ENCODE data around the gene ALDH3B2. TPM values are rescaled to one million over a fixed set of nuclear protein-coding genes. Genes with fewer than 3 reads are reported as not detected.

Gene ALDH3B2
- total and polyA plus RNA-seq, 2 donors (not counting 1 experiment from before 2014, with no cell fraction given), result 0.09 TPM; not detected in 1

- no peaks in the 10 kb centered on the region for H3K79me2 ChIP-seq (ENCODE audit: control insufficient read depth, insufficient read depth, low read length)
- no peak overlapping the region for H3K27ac Mint-ChIP-seq
- H3K27me3 Mint-ChIP-seq, result peaks cover 22% of the 10 kb centered on the region
- H3K4me1 ChIP-seq (ENCODE audit: control insufficient read depth in 2 of 2, insufficient read depth in 2 of 2, low read length in 2 of 2), result no peaks in the 10 kb centered on the region
- DNase-seq, result no peak
- no peak overlapping the region for H3K27ac ChIP-seq (ENCODE audit: low read length in 2 of 2)
- no peak overlapping the region for H2AFZ ChIP-seq (ENCODE audit: insufficient read depth, low read depth, low read length, poor library complexity, severe bottlenecking)
- no peaks in the 10 kb centered on the region for H4K20me1 ChIP-seq (ENCODE audit: control insufficient read depth, insufficient read depth, low read length, poor library complexity, severe bottlenecking)
- H3K9me3 ChIP-seq (ENCODE audit: control extremely low read depth in 1 of 3, control insufficient read depth in 2 of 3, insufficient read depth in 1 of 3, low read length in 2 of 3), result peaks cover 0 to under 1% (median 0%) of the 10 kb centered on the region in 3 donors
- TF ChIP-seq EZH2 (IDR thresholded peaks at IDR 0.05; ENCODE audit: borderline replicate concordance, insufficient read depth, low read depth, low read length, poor library complexity, severe bottlenecking), result no peak
- TF ChIP-seq CTCF (IDR thresholded peaks at IDR 0.05), result no peak
- ChIA-PET CTCF (no interaction called here), POLR2A (no interaction called here)
- H3K27me3 ChIP-seq (replicated peaks in 1 of 4; ENCODE audit: control extremely low read depth in 1 of 4, control insufficient read depth in 3 of 4, insufficient read depth in 4 of 4, low read length in 3 of 4), result peaks cover 0 to 6% (median 0%) of the 10 kb centered on the region in 4 experiments
- WGBS (ENCODE audit: insufficient coverage), result 100% methylated on average over 1 of the region's 3 CpGs
- ATAC-seq (ENCODE audit: low read depth), result no peak
- no peaks in the 10 kb centered on the region for H3K36me3 ChIP-seq (replicated peaks in 1 of 2; ENCODE audit: control extremely low read depth in 1 of 2, control insufficient read depth in 1 of 2, extremely low read depth in 1 of 2, insufficient read depth in 2 of 2, low read length in 1 of 2)
- H3K4me2 ChIP-seq (replicated peaks; ENCODE audit: low read depth, low read length, poor library complexity, severe bottlenecking), result no peak overlapping the region
- H3K4me1 Mint-ChIP-seq, result no peaks in the 10 kb centered on the region
- no peak overlapping the region for H3K9ac ChIP-seq (ENCODE audit: low read length)
- no peaks in the 10 kb centered on the region for H3K9me3 Mint-ChIP-seq (ENCODE audit: insufficient read depth)
- no peak overlapping the region for H3K4me3 ChIP-seq (ENCODE audit: control extremely low read depth in 1 of 5, extremely low read depth in 1 of 5, insufficient read depth in 1 of 5, low read depth in 2 of 5, low read length in 4 of 5)
- intact Hi-C loops (cut with micrococcal nuclease), result no loop called here
- H3K4me3 Mint-ChIP-seq, result no peak overlapping the region
Measured at GRCh38 chr11:67705264-67705663, 30.8 kb upstream of the ALDH3B2 start.

GRCh38 chr11:67704524-67704923 is 30.1 kb upstream of the ALDH3B2 start:
- Mint-ChIP-seq H3K4me1 (no peaks in the 10 kb centered on the region), H3K27me3 (peaks cover 26% of the 10 kb centered on the region)

More at GRCh38 chr11:67704524-67704923, 30.1 kb upstream of the ALDH3B2 start:
- intact Hi-C loops (cut with micrococcal nuclease), result no loop called here
- Histone ChIP-seq H3K4me1 (ENCODE audit: control insufficient read depth in 2 of 2, insufficient read depth in 2 of 2, low read length in 2 of 2) (no peaks in the 10 kb centered on the region), H2AFZ (ENCODE audit: insufficient read depth, low read depth, low read length, poor library complexity, severe bottlenecking) (no peak overlapping the region), H3K9me3 (ENCODE audit: control extremely low read depth in 1 of 3, control insufficient read depth in 2 of 3, insufficient read depth in 1 of 3, low read length in 2 of 3) (peaks cover 0 to 4% (median 0%) of the 10 kb centered on the region in 3 donors), H3K79me2 (ENCODE audit: control insufficient read depth, insufficient read depth, low read length) (no peaks in the 10 kb centered on the region), H3K27ac (ENCODE audit: low read length in 2 of 2) (no peak overlapping the region), H4K20me1 (ENCODE audit: control insufficient read depth, insufficient read depth, low read length, poor library complexity, severe bottlenecking) (no peaks in the 10 kb centered on the region), H3K36me3 (replicated peaks in 1 of 2; ENCODE audit: control extremely low read depth in 1 of 2, control insufficient read depth in 1 of 2, extremely low read depth in 1 of 2, insufficient read depth in 2 of 2, low read length in 1 of 2) (no peaks in the 10 kb centered on the region), H3K27me3 (replicated peaks in 1 of 4; ENCODE audit: control extremely low read depth in 1 of 4, control insufficient read depth in 3 of 4, insufficient read depth in 4 of 4, low read length in 3 of 4) (peaks cover 0 to 6% (median 0%) of the 10 kb centered on the region in 4 experiments), H3K4me3 (ENCODE audit: control extremely low read depth in 1 of 5, extremely low read depth in 1 of 5, insufficient read depth in 1 of 5, low read depth in 2 of 5, low read length in 4 of 5) (no peak overlapping the region), H3K4me2 (replicated peaks; ENCODE audit: low read depth, low read length, poor library complexity, severe bottlenecking) (no peak overlapping the region), H3K9ac (ENCODE audit: low read length) (no peak overlapping the region)
- TF ChIP-seq EZH2 (IDR thresholded peaks at IDR 0.05; ENCODE audit: borderline replicate concordance, insufficient read depth, low read depth, low read length, poor library complexity, severe bottlenecking) (no peak), CTCF (IDR thresholded peaks at IDR 0.05) (no peak)
- no peak overlapping the region for H3K27ac Mint-ChIP-seq
- ChIA-PET CTCF (no interaction called here), POLR2A (no interaction called here)
- H3K4me3 Mint-ChIP-seq, result no peak overlapping the region
- DNase-seq (no peak), ATAC-seq (ENCODE audit: low read depth) (no peak)
- WGBS (ENCODE audit: insufficient coverage), result no CpG with 5 or more reads among the region's 7 CpGs
- H3K9me3 Mint-ChIP-seq (ENCODE audit: insufficient read depth), result no peaks in the 10 kb centered on the region
